HepG2 (cell line): ENCODE results near the gene AXIN1. TPM values are rescaled to one million over a fixed set of nuclear protein-coding genes. Genes with fewer than 3 reads are reported as not detected.

Experiments used
- AGO1 ChIP-seq: fragments of 200-400 bp; formaldehyde crosslinking; IDR thresholded peaks from 2 replicates; pipeline ENCODE4 v1.6.1; 2017; ENCODE audit warnings: mild to moderate bottlenecking, low read depth, low read length, moderate library complexity; ENCODE audit not compliant: poor library complexity, severe bottlenecking
- IRF2 ChIP-seq: IDR thresholded peaks from 2 replicates; pipeline ENCODE4 v1.6.1; 2018; ENCODE audit warnings: missing genetic modification reagents, missing compliant biosample characterization
- MED8 ChIP-seq: sonication (generic); formaldehyde crosslinking; IDR thresholded peaks from 2 replicates; pipeline ENCODE4 v1.8.1; 2023; ENCODE audit warnings: mild to moderate bottlenecking, missing genetic modification reagents; ENCODE audit not compliant: insufficient replicate concordance
- MIER2 ChIP-seq: IDR thresholded peaks from 2 replicates; pipeline ENCODE4 v1.6.1; 2016; ENCODE audit warnings: missing biosample characterization, missing genetic modification reagents
- PAF1 ChIP-seq: IDR thresholded peaks from 2 replicates; pipeline ENCODE4 v1.6.1; 2016; ENCODE audit warnings: missing genetic modification reagents, missing compliant biosample characterization
- RFXANK ChIP-seq: IDR thresholded peaks from 2 replicates; pipeline ENCODE4 v1.6.1; 2016
- RXRA ChIP-seq: sonication (generic); formaldehyde crosslinking; IDR thresholded peaks from 2 replicates; pipeline ENCODE4 v1.5.1; 2020; ENCODE audit warnings: missing genetic modification reagents
- ZC3H4 ChIP-seq: sonication (generic); formaldehyde crosslinking; IDR thresholded peaks from 2 replicates; pipeline ENCODE4 v1.4.0; 2020; ENCODE audit warnings: missing genetic modification reagents, borderline replicate concordance
- ZNF282 ChIP-seq: fragments of 450-650 bp; IDR thresholded peaks from 2 replicates; pipeline ENCODE4 v1.6.1; 2018; ENCODE audit not compliant: partially characterized antibody
- ZNF34 ChIP-seq: sonication (generic); formaldehyde crosslinking; IDR thresholded peaks from 2 replicates; pipeline ENCODE4 v1.4.0; 2020; ENCODE audit warnings: mild to moderate bottlenecking, missing genetic modification reagents, borderline replicate concordance
- ZNF577 ChIP-seq: sonication (generic); formaldehyde crosslinking; IDR thresholded peaks from 2 replicates; pipeline ENCODE4 v1.4.0; 2020; ENCODE audit warnings: mild to moderate bottlenecking, low read depth, missing genetic modification reagents, borderline replicate concordance
- ZNF709 ChIP-seq: sonication (generic); formaldehyde crosslinking; IDR thresholded peaks from 2 replicates; pipeline ENCODE4 v1.5.0; 2020; ENCODE audit warnings: mild to moderate bottlenecking, missing genetic modification reagents
- ZNF777 ChIP-seq: sonication (generic); formaldehyde crosslinking; IDR thresholded peaks from 2 replicates; pipeline ENCODE4 v1.4.0; 2020; ENCODE audit warnings: missing genetic modification reagents
- polyA plus RNA-seq, 8 experiments: library from polyadenylated mRNA; depleted of rRNA in 3 of 8; stranded (reverse) in 7 of 8; unstranded in 1 of 8; fragments of >200 nt; fragmentation: Illumina TruSeq in 4 of 8; extraction: Trizol in 4 of 8; gene quantifications; 2 replicates each; pipeline versions ENCODE4 v1.2.1 to v1.2.3, GENCODE V29; 2011 to 2016; ENCODE audit warnings: low read depth in 4 of 8, missing spikeins in 1 of 8, mixed read lengths in 1 of 8; ENCODE audit not compliant: insufficient read depth in 1 of 8
- total RNA-seq, 5 experiments: library from RNA; depleted of rRNA; stranded (reverse); fragments of >200 nt; fragmentation: Illumina TruSeq; extraction: Trizol; gene quantifications; 2 replicates each; pipeline ENCODE4 v1.2.3, GENCODE V29; 2016; ENCODE audit warnings: low read depth in 1 of 5
- TF ChIP-seq, protein P1 (sequence below): sonication (generic); formaldehyde crosslinking; IDR thresholded peaks from 2 replicates; pipeline ENCODE4 v1.5.0; 2020; ENCODE audit warnings: mild to moderate bottlenecking, missing genetic modification reagents
- TF ChIP-seq, protein P2 (sequence below): sonication (generic); formaldehyde crosslinking; IDR thresholded peaks from 2 replicates; pipeline ENCODE4 v1.5.1; 2020; ENCODE audit warnings: missing genetic modification reagents, mild to moderate bottlenecking, borderline replicate concordance
- TF ChIP-seq, protein P3 (sequence below): sonication (generic); formaldehyde crosslinking; IDR thresholded peaks from 2 replicates; pipeline ENCODE4 v1.4.0; 2020; ENCODE audit warnings: missing genetic modification reagents, borderline replicate concordance
- TF ChIP-seq, protein P4 (sequence below): sonication (generic); formaldehyde crosslinking; IDR thresholded peaks from 2 replicates; pipeline ENCODE4 v1.4.0; 2020; ENCODE audit warnings: mild to moderate bottlenecking, missing genetic modification reagents
- TF ChIP-seq, protein P5 (sequence below): IDR thresholded peaks from 2 replicates; pipeline ENCODE4 v1.6.1; 2016; ENCODE audit warnings: mild to moderate bottlenecking, missing biosample characterization, missing genetic modification reagents

Gene AXIN1
- total and polyA plus RNA-seq, 2 of the 13 experiments (the other 11 are each of a cell fraction or from before 2014, with no cell fraction given), result 24.0 to 26.0 TPM

DNA sequence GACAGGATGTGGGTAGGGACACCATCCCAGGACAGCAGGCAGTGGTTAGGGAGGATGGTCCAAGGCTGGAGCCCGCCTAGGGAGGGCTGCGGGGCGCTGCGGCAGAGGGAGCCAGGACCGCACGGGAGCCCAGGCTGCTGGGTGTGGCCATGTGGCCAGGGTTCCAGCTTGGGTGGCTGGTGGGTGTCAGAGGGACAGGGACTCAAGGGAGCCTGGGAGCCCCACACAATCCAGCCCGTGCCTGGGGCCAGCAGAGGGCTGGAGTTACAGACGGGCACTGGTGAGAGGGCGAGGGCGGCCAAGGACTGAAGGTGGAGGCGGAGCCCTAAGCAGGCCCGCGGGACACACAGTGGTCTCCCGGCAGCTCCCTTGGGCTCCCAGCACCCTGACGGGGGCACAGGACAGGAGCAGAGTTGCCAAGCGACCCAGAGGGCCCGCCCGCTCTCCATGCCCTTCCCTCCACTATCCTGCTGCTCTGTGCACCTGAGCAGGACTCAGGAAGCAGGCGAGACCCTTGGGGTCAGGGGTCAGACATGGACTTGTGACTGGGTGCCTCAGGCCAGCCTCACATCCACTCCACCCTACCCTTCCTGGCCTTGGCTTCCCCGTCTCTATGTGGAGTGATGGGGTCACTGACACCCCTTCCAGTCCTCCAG lies 10.7 kb upstream of the AXIN1 start (continued):
- no peak for TF ChIP-seq RFXANK (CRISPR knock-in tag)
- no peak for TF ChIP-seq ZNF34 (CRISPR knock-in tag)
- 0 out of 2 replicates have a peak, but pooled peaks have one; percentile 30 for TF ChIP-seq RXRA (CRISPR knock-in tag)
- TF ChIP-seq ZNF282, result no peak
- no peak for TF ChIP-seq ZNF577
- TF ChIP-seq, protein P1, sequence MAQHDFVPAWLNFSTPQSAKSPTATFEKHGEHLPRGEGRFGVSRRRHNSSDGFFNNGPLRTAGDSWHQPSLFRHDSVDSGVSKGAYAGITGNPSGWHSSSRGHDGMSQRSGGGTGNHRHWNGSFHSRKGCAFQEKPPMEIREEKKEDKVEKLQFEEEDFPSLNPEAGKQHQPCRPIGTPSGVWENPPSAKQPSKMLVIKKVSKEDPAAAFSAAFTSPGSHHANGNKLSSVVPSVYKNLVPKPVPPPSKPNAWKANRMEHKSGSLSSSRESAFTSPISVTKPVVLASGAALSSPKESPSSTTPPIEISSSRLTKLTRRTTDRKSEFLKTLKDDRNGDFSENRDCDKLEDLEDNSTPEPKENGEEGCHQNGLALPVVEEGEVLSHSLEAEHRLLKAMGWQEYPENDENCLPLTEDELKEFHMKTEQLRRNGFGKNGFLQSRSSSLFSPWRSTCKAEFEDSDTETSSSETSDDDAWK (CRISPR knock-in tag), result no peak
- TF ChIP-seq, protein P2, sequence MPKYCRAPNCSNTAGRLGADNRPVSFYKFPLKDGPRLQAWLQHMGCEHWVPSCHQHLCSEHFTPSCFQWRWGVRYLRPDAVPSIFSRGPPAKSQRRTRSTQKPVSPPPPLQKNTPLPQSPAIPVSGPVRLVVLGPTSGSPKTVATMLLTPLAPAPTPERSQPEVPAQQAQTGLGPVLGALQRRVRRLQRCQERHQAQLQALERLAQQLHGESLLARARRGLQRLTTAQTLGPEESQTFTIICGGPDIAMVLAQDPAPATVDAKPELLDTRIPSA (CRISPR knock-in tag), result no peak
- no peak for TF ChIP-seq ZNF709 (CRISPR knock-in tag)
- no peak for TF ChIP-seq MIER2
- no peak for TF ChIP-seq IRF2 (CRISPR knock-in tag)
- TF ChIP-seq PAF1 (CRISPR knock-in tag), result no peak
- TF ChIP-seq ZNF777 (CRISPR knock-in tag), result no peak
- no peak for TF ChIP-seq AGO1
- TF ChIP-seq, protein P3, sequence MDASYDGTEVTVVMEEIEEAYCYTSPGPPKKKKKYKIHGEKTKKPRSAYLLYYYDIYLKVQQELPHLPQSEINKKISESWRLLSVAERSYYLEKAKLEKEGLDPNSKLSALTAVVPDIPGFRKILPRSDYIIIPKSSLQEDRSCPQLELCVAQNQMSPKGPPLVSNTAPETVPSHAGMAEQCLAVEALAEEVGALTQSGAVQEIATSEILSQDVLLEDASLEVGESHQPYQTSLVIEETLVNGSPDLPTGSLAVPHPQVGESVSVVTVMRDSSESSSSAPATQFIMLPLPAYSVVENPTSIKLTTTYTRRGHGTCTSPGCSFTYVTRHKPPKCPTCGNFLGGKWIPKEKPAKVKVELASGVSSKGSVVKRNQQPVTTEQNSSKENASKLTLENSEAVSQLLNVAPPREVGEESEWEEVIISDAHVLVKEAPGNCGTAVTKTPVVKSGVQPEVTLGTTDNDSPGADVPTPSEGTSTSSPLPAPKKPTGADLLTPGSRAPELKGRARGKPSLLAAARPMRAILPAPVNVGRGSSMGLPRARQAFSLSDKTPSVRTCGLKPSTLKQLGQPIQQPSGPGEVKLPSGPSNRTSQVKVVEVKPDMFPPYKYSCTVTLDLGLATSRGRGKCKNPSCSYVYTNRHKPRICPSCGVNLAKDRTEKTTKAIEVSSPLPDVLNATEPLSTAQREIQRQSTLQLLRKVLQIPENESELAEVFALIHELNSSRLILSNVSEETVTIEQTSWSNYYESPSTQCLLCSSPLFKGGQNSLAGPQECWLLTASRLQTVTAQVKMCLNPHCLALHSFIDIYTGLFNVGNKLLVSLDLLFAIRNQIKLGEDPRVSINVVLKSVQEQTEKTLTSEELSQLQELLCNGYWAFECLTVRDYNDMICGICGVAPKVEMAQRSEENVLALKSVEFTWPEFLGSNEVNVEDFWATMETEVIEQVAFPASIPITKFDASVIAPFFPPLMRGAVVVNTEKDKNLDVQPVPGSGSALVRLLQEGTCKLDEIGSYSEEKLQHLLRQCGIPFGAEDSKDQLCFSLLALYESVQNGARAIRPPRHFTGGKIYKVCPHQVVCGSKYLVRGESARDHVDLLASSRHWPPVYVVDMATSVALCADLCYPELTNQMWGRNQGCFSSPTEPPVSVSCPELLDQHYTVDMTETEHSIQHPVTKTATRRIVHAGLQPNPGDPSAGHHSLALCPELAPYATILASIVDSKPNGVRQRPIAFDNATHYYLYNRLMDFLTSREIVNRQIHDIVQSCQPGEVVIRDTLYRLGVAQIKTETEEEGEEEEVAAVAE (CRISPR knock-in tag), result no peak
- no peak for TF ChIP-seq ZC3H4 (CRISPR knock-in tag)
- TF ChIP-seq MED8, result no peak
- TF ChIP-seq, protein P4, sequence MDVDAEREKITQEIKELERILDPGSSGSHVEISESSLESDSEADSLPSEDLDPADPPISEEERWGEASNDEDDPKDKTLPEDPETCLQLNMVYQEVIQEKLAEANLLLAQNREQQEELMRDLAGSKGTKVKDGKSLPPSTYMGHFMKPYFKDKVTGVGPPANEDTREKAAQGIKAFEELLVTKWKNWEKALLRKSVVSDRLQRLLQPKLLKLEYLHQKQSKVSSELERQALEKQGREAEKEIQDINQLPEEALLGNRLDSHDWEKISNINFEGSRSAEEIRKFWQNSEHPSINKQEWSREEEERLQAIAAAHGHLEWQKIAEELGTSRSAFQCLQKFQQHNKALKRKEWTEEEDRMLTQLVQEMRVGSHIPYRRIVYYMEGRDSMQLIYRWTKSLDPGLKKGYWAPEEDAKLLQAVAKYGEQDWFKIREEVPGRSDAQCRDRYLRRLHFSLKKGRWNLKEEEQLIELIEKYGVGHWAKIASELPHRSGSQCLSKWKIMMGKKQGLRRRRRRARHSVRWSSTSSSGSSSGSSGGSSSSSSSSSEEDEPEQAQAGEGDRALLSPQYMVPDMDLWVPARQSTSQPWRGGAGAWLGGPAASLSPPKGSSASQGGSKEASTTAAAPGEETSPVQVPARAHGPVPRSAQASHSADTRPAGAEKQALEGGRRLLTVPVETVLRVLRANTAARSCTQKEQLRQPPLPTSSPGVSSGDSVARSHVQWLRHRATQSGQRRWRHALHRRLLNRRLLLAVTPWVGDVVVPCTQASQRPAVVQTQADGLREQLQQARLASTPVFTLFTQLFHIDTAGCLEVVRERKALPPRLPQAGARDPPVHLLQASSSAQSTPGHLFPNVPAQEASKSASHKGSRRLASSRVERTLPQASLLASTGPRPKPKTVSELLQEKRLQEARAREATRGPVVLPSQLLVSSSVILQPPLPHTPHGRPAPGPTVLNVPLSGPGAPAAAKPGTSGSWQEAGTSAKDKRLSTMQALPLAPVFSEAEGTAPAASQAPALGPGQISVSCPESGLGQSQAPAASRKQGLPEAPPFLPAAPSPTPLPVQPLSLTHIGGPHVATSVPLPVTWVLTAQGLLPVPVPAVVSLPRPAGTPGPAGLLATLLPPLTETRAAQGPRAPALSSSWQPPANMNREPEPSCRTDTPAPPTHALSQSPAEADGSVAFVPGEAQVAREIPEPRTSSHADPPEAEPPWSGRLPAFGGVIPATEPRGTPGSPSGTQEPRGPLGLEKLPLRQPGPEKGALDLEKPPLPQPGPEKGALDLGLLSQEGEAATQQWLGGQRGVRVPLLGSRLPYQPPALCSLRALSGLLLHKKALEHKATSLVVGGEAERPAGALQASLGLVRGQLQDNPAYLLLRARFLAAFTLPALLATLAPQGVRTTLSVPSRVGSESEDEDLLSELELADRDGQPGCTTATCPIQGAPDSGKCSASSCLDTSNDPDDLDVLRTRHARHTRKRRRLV, result no peak
- TF ChIP-seq, protein P5, sequence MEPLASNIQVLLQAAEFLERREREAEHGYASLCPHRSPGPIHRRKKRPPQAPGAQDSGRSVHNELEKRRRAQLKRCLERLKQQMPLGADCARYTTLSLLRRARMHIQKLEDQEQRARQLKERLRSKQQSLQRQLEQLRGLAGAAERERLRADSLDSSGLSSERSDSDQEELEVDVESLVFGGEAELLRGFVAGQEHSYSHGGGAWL (CRISPR knock-in tag), result no peak
